HepG2 (cell line): ENCODE measurements around the gene GBGT1. TPM values are rescaled to one million over a fixed set of nuclear protein-coding genes. Genes with fewer than 3 reads are reported as not detected.

Experiments used
- CEBPG ChIP-seq: IDR thresholded peaks from 2 replicates; pipeline ENCODE4 v1.6.1; 2016
- GABPB1 ChIP-seq: IDR thresholded peaks from 2 replicates; pipeline ENCODE4 v1.6.1; 2016; ENCODE audit warnings: mild to moderate bottlenecking, missing genetic modification reagents, moderate library complexity, missing compliant biosample characterization
- KLF9 ChIP-seq: IDR thresholded peaks from 2 replicates; pipeline ENCODE4 v1.6.1; 2016; ENCODE audit warnings: low read depth
- MTF1 ChIP-seq: sonication (generic); formaldehyde crosslinking; IDR thresholded peaks from 2 replicates; pipeline ENCODE4 v1.5.0; 2020; ENCODE audit warnings: missing genetic modification reagents
- RNF2 ChIP-seq: fragments of 450-650 bp; conservative IDR thresholded peaks from 2 replicates; pipeline ENCODE4 v1.6.1; 2016; ENCODE audit warnings: low read depth
- SALL2 ChIP-seq: sonication (generic); formaldehyde crosslinking; IDR thresholded peaks from 2 replicates; pipeline ENCODE4 v1.8.1; 2023; ENCODE audit warnings: mild to moderate bottlenecking, missing genetic modification reagents, inconsistent platforms
- SYNCRIP ChIP-seq: fragments of 200-400 bp; formaldehyde crosslinking; IDR thresholded peaks from 2 replicates; pipeline ENCODE4 v1.6.1; 2018; ENCODE audit warnings: mild to moderate bottlenecking, low read depth, low read length; ENCODE audit not compliant: insufficient read depth
- ZNF136 ChIP-seq: sonication (generic); formaldehyde crosslinking; IDR thresholded peaks from 2 replicates; pipeline ENCODE4 v1.8.1; 2022; ENCODE audit warnings: low read depth, mild to moderate bottlenecking, moderate library complexity, missing genetic modification reagents
- ZNF354B ChIP-seq: sonication (generic); formaldehyde crosslinking; IDR thresholded peaks from 2 replicates; pipeline ENCODE4 v1.8.0; 2022; ENCODE audit warnings: mild to moderate bottlenecking, missing genetic modification reagents
- ZNF446 ChIP-seq: sonication (generic); formaldehyde crosslinking; IDR thresholded peaks from 2 replicates; pipeline ENCODE4 v1.5.0; 2020; ENCODE audit warnings: mild to moderate bottlenecking, missing genetic modification reagents
- ZNF557 ChIP-seq: sonication (generic); formaldehyde crosslinking; IDR thresholded peaks from 2 replicates; pipeline ENCODE4 v1.4.0; 2020; ENCODE audit warnings: missing genetic modification reagents
- polyA plus RNA-seq, 8 experiments: library from polyadenylated mRNA; depleted of rRNA in 3 of 8; stranded (reverse) in 7 of 8; unstranded in 1 of 8; fragments of >200 nt; fragmentation: Illumina TruSeq in 4 of 8; extraction: Trizol in 4 of 8; gene quantifications; 2 replicates each; pipeline versions ENCODE4 v1.2.1 to v1.2.3, GENCODE V29; 2011 to 2016; ENCODE audit warnings: low read depth in 4 of 8, missing spikeins in 1 of 8, mixed read lengths in 1 of 8; ENCODE audit not compliant: insufficient read depth in 1 of 8
- total RNA-seq, 5 experiments: library from RNA; depleted of rRNA; stranded (reverse); fragments of >200 nt; fragmentation: Illumina TruSeq; extraction: Trizol; gene quantifications; 2 replicates each; pipeline ENCODE4 v1.2.3, GENCODE V29; 2016; ENCODE audit warnings: low read depth in 1 of 5
- TF ChIP-seq, protein P1 (sequence below): sonication (generic); formaldehyde crosslinking; IDR thresholded peaks from 2 replicates; pipeline ENCODE4 v1.5.0; 2020; ENCODE audit warnings: mild to moderate bottlenecking, missing genetic modification reagents, moderate library complexity
- TF ChIP-seq, protein P2 (sequence below): sonication (generic); formaldehyde crosslinking; IDR thresholded peaks from 2 replicates; pipeline ENCODE4 v1.4.0; 2020; ENCODE audit warnings: mild to moderate bottlenecking, missing genetic modification reagents
- TF ChIP-seq, protein P3 (sequence below): sonication (generic); formaldehyde crosslinking; IDR thresholded peaks from 2 replicates; pipeline ENCODE4 v1.4.0; 2020; ENCODE audit warnings: missing genetic modification reagents
- TF ChIP-seq, protein P4 (sequence below): IDR thresholded peaks from 2 replicates; pipeline ENCODE4 v1.6.1; 2016; ENCODE audit warnings: low read depth, borderline replicate concordance

Gene GBGT1
- total and polyA plus RNA-seq, 2 of the 13 experiments (the other 11 are each of a cell fraction or from before 2014, with no cell fraction given) = not detected

DNA sequence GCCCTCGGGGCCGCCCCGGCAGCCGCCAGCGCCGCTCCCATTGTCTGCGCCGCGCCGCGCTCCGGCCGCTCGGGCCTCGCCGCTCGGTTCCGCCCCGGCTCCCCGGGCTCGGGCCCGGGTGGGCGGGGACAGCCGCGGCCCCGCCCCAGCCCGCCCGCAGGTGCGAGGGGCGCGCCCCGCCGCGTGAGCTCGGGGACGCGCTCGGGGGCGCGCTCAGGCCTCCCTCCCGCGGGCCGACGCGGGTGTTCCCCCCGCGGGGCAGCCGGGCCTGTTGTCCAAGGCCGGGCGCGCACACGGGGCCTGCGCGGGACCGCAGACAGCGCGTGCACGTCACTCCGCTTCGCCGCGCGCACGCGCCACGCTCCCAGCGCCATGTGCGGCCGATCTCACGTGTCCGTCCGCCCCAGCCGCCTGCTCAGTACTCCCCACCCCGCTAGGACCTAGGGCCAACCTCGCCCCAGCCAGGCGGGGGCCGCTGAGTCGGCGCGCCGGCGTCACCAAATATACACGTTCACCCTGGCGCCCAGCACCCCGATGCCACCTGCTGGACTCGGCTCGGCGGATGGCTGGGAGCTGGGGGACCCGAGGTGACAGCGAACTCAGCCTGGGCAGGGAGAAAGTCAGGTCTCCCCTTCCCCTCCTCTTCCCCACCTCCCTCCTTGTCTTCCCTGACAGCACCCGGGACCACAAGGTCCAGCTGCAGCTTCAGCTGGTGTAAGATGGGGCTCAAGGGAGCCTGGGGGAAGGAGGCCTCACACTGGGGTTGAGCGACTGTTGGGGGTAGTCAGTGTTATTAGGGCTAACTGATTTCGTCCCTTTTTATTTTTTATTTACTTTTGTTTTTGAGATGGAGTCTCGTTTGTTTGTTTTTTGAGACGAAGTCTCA, 14.3 kb downstream of the GBGT1 start (continued):
- TF ChIP-seq, protein P1, sequence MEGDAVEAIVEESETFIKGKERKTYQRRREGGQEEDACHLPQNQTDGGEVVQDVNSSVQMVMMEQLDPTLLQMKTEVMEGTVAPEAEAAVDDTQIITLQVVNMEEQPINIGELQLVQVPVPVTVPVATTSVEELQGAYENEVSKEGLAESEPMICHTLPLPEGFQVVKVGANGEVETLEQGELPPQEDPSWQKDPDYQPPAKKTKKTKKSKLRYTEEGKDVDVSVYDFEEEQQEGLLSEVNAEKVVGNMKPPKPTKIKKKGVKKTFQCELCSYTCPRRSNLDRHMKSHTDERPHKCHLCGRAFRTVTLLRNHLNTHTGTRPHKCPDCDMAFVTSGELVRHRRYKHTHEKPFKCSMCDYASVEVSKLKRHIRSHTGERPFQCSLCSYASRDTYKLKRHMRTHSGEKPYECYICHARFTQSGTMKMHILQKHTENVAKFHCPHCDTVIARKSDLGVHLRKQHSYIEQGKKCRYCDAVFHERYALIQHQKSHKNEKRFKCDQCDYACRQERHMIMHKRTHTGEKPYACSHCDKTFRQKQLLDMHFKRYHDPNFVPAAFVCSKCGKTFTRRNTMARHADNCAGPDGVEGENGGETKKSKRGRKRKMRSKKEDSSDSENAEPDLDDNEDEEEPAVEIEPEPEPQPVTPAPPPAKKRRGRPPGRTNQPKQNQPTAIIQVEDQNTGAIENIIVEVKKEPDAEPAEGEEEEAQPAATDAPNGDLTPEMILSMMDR (CRISPR knock-in tag) = peak; percentile 69
- 0 out of 2 replicates have a peak, but pooled peaks have one; percentile 11 for TF ChIP-seq ZNF557 (CRISPR knock-in tag)
- no peak; the same call in 1 of the 2 replicates for TF ChIP-seq CEBPG
- no peak for TF ChIP-seq ZNF354B (CRISPR knock-in tag)
- TF ChIP-seq, protein P2, sequence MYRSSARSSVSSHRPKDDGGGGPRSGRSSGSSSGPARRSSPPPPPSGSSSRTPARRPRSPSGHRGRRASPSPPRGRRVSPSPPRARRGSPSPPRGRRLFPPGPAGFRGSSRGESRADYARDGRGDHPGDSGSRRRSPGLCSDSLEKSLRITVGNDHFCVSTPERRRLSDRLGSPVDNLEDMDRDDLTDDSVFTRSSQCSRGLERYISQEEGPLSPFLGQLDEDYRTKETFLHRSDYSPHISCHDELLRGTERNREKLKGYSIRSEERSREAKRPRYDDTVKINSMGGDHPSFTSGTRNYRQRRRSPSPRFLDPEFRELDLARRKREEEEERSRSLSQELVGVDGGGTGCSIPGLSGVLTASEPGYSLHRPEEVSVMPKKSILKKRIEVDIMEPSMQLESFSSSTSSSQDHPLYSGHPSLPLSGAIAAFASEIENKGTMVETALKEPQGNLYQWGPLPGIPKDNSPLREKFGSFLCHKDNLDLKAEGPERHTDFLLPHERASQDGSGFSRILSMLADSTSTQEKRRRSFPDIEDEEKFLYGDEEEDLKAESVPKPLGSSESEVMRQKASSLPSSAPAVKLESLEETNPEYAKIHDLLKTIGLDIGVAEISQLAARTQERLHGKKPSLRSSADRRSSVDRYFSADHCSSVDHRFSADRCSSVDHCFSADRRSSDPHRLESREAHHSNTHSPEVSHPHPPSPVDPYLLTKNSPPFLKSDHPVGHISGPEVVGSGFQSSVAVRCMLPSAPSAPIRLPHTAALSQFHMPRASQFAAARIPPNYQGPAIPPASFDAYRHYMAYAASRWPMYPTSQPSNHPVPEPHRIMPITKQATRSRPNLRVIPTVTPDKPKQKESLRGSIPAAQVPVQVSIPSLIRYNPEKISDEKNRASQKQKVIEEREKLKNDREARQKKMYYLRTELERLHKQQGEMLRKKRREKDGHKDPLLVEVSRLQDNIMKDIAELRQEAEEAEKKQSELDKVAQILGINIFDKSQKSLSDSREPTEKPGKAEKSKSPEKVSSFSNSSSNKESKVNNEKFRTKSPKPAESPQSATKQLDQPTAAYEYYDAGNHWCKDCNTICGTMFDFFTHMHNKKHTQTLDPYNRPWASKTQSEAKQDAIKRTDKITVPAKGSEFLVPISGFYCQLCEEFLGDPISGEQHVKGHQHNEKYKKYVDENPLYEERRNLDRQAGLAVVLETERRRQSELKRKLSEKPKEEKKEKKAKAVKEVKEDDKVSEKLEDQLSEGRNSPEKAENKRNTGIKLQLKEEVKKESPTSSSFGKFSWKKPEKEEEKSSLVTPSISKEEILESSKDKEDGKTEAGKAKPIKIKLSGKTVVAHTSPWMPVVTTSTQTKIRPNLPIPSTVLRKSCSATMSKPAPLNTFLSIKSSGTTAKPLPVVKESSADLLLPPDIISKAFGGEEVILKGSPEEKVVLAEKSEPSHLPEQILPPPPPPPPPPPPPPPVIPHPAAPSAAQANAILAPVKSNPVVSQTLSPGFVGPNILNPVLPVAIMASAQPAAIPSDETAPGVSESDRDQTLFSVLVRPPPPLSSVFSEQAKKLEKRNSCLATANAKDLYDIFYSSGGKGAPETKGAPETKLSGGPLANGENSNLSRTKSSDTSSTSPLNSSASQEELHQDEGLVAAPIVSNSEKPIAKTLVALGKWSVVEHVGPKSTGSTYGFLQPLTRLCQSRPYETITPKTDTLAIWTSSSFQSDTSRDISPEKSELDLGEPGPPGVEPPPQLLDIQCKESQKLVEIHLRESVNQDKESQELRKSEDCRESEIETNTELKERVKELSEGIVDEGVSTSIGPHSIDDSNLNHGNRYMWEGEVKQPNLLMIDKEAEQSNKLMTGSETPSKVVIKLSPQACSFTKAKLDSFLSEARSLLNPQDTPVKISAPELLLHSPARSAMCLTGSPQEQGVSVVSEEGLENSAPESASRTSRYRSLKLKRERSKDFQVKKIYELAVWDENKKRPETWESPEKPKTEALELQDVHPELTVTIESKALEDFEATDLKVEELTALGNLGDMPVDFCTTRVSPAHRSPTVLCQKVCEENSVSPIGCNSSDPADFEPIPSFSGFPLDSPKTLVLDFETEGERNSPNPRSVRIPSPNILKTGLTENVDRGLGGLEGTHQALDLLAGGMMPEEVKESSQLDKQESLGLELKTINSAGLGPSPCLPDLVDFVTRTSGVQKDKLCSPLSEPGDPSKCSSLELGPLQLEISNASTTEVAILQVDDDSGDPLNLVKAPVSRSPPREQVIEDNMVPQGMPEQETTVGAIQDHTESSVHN (CRISPR knock-in tag) = no peak
- TF ChIP-seq SYNCRIP = no peak
- TF ChIP-seq, protein P3, sequence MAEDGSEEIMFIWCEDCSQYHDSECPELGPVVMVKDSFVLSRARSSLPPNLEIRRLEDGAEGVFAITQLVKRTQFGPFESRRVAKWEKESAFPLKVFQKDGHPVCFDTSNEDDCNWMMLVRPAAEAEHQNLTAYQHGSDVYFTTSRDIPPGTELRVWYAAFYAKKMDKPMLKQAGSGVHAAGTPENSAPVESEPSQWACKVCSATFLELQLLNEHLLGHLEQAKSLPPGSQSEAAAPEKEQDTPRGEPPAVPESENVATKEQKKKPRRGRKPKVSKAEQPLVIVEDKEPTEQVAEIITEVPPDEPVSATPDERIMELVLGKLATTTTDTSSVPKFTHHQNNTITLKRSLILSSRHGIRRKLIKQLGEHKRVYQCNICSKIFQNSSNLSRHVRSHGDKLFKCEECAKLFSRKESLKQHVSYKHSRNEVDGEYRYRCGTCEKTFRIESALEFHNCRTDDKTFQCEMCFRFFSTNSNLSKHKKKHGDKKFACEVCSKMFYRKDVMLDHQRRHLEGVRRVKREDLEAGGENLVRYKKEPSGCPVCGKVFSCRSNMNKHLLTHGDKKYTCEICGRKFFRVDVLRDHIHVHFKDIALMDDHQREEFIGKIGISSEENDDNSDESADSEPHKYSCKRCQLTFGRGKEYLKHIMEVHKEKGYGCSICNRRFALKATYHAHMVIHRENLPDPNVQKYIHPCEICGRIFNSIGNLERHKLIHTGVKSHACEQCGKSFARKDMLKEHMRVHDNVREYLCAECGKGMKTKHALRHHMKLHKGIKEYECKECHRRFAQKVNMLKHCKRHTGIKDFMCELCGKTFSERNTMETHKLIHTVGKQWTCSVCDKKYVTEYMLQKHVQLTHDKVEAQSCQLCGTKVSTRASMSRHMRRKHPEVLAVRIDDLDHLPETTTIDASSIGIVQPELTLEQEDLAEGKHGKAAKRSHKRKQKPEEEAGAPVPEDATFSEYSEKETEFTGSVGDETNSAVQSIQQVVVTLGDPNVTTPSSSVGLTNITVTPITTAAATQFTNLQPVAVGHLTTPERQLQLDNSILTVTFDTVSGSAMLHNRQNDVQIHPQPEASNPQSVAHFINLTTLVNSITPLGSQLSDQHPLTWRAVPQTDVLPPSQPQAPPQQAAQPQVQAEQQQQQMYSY (CRISPR knock-in tag) = no peak
- TF ChIP-seq MTF1 (CRISPR knock-in tag) = no peak
- TF ChIP-seq RNF2 = peak; percentile 96
- TF ChIP-seq ZNF446 (CRISPR knock-in tag) = no peak
- TF ChIP-seq GABPB1 (CRISPR knock-in tag) = peak; percentile 73
- TF ChIP-seq, protein P4, sequence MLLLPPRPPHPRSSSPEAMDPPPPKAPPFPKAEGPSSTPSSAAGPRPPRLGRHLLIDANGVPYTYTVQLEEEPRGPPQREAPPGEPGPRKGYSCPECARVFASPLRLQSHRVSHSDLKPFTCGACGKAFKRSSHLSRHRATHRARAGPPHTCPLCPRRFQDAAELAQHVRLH (CRISPR knock-in tag) = peak; percentile 52; the same call in 1 of the 2 replicates
- TF ChIP-seq KLF9 (CRISPR knock-in tag) = no peak
- TF ChIP-seq SALL2 = peak; percentile 81
- no peak for TF ChIP-seq ZNF136 (CRISPR knock-in tag)
